Measurements from ENCODE around the gene NBPF3. TPM values are rescaled to one million over a fixed set of nuclear protein-coding genes. Genes with fewer than 3 reads are reported as not detected.

The NBPF3 gene
- total RNA-seq, 1 donor from 2014 or later, result 4.7 TPM

GRCh38 chr1:21531241-21531640 lies 91.3 kb downstream of the NBPF3 start:
- DNase-seq (ENCODE audit: low spot score) (no peak), ATAC-seq (no peak)
- intact Hi-C loops (cut with DNase I), result no loop called here

GRCh38 chr1:21532496-21532895 lies 92.6 kb downstream of the NBPF3 start:
- intact Hi-C loops (cut with DNase I), result no loop called here
- DNase-seq (ENCODE audit: low spot score), result no peak

GRCh38 chr1:21532992-21533534 lies 93.1 kb downstream of the NBPF3 start:
- intact Hi-C loops (cut with DNase I), result no loop called here
- DNase-seq (ENCODE audit: low spot score) (no peak), ATAC-seq (no peak)

More at GRCh38 chr1:21532496-21532895, 92.6 kb downstream of the NBPF3 start:
- no peak for ATAC-seq

GRCh38 chr1:21534146-21534545 lies 94.2 kb downstream of the NBPF3 start:
- ATAC-seq (no peak), DNase-seq (ENCODE audit: low spot score) (no peak)
- intact Hi-C loops (cut with DNase I), result no loop called here

Other genes starting within 250 kb of the NBPF3 start
- 117 TPM for gene ECE1, start 149.7 kb upstream of the NBPF3 start, total RNA-seq
- gene ALPL, start 69.3 kb downstream of the NBPF3 start, total RNA-seq, result 14.6 TPM
- gene RAP1GAP, start 229.2 kb downstream of the NBPF3 start, total RNA-seq, result 14.7 TPM